Measurements from ENCODE around the gene PLAC1.
A peak's percentile ranks its signal among the peaks of the same experiment; 100 is the strongest.

PLAC1 gene

DNA sequence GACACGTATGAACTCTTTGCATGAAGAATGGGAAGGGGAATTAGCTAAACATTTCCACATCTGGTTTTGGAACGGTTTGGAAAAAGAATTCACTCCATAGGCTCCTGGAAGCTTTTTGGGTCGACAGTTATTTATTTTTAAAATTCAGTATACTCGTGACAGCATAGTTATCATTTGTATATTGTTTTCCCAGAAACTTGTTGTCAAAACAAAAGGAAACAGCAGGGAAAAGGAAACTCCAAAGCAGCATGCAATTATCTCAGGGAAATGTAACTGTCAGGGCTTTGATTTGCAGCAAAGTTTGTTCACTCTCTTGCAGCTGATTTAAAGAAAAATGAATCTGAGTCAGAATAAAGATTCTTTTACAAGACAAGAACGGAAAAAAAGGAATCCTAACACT is 86.5 kb downstream of the PLAC1 start:
- no peak for DNase-seq

DNA sequence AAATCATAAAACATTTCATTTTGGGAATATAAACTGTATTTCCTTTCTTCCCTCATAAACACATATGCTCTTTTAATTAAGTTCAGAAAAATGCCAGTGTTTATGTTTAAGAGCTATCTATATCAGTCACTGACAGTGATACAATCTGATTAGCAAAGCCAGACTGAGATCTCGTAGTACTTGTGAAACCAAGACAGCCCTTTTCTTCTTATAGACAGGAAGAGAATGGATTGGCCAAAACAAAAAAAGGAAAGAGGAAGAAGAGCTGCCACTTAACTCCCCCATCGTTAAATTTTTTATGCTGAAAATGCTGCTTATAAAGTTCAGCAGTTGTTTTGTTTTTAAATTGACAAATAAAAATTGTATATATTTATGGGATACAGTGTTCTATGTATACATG is 87.4 kb downstream of the PLAC1 start:
- no peak for DNase-seq

DNA sequence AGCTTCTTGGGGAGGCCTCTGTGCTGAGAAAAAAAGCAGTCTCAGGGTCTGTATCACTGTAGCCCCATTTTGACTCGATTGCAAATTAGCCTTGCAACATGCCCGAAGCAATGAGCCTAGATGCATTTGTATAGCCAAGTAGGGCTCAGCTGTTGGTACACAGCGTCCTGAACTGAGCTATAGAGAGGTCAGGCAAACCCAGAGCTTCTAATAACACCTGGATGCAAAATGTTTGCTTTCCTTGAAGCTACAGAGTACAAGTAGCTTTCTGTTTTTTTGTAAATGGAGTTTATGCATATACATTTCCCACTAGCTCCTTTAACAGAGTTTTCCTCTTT is 87.8 kb downstream of the PLAC1 start:
- peak; percentile 15 to 63 for DNase-seq

DNA sequence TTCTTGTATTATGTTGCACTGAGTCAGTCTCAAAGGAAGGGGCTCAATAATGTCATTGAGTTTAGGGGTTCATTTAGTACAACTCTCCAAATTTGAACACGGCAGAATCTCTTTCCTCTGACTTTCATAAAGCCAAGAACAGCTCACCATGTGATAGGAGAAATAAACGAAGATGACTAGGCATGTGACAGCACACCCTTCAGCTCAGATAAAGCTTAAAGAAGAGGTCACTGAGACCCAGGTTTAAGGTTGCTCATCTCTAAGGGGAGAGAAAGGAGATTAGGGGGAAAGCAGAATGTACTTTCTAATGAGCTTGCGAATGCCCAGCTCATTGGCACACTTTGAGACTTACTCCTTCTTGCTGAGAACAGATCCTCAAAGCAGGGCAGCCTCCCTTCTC is 89.0 kb downstream of the PLAC1 start:
- DNase-seq: no peak

DNA sequence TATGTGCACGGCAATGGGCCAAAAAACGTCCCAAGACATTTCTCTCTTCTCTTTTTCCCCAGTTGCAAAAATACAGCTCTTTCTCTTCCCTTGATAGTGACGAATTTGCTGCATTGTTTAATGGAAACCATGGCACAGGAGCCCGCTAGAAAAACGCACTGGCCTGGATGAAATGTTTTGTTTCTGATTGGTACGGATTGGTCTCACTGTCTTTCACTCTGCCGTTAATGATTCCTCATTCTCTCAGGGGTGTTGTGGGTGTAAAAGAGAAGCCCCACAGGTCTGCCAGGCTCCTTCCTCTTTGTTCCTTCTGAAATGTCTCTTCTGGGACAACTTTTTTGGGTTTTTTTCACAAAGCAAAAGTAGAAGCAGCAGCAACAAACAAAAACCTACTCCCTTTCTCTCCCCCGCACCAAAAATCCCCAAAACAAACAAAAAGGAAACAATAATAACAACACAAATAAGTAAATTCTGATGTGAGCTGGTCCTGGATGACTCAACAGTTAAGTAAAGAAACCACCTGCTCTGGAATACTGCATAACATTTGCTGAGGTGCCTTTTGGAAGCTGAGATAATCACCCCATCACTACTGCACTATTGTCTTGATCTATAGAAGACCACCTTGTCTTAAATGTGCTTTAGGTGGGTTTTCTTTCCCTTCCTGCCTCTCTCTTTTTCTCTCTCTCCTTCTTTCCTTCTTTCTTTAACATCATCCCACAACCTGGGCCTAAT is 89.8 kb downstream of the PLAC1 start:
- DNase-seq: no peak

DNA sequence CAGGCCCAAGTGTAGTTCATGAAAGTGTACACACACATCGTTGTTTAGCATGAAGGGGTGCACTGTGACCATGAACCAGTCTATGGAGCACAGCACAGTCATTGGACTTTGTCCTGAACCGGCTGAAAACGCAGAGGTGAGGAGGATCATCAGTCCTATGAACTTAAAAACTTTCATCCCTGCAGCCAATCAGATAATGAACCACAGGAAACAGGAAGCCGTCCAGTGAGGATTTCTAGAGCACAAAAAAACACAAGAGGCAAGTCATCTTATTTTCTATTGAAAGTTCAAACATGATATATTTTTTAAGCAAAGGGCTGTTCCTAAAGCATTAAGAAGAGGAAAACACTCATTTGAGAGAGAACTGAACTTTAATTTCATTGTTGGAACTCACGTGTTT is 91.8 kb downstream of the PLAC1 start:
- DNase-seq: no peak

DNA sequence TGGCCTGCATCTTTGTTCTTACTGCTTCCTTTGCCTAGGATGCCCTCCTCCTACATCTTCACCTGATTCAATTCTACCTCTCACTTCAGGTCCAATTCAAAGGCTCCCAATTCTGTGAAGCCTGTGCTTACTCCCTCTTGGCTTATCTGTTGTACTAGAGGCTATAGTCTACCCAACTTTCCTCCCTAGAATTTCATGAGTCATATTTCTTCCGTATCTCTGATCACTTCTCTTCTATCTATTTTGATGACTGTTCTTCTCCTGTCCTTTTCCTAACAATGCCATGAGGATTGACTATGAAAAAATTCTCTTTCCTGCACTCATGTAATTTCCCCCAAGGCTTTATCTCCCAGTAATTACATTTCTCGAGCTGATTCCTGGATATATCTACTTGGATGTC is 96.3 kb downstream of the PLAC1 start:
- no peak for DNase-seq

DNA sequence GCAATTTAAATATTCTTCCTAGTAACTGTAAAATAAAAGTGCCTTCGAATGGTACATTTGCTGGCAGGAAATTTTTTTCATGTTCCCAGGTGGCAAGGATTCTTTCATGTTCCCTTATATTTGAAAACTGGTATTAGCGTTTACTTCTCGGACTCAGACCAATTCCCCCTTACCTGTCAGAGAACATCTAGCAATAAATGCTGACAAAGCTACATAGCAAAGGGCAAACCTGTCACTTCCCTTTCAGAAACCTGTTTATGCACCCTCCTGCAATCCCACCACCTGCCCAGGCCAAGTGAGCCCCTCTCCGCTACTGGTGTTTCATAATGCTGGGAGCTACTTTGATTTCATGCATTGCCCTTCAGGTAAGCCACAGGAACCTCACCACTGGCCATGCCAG is 100.1 kb downstream of the PLAC1 start:
- no peak for DNase-seq

DNA sequence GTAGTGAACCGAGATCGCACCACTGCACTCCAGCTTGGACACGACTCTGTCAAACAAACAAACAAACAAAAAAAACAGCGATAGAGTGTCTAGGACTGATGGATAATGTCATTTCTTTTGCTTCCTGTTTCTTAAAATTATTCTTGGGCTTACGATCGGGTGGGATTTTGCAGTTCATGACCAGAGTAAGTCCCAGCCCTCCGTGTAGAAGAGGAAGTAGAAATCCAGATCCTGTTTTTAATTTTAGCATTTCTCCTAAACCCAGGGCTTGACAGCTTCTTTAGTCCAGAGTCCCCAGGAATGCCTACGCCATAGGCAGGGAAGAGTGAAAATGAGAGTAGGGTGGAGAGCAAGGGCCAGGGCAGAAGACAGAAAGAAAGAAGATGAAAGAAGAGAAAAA is 104.0 kb downstream of the PLAC1 start:
- DNase-seq: no peak

DNA sequence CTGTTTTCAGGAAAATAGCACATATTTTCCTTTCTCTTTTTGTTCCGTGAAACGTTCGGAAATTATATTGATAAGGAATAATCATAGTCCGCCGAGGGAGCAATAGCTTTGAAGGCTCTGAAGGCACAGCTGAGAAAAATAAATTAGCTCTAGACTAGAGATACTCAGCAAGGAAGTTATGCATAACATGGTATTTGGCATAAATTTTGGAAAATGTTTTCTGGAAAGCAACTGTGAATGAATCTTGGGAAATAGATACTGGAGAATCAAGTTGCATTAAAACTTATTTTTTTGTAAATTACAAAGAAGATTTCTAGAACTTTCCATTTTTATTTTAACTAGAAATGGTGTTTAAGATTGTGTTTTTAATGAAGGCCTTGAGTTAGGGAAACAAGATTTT is 105.9 kb downstream of the PLAC1 start:
- no peak for DNase-seq

DNA sequence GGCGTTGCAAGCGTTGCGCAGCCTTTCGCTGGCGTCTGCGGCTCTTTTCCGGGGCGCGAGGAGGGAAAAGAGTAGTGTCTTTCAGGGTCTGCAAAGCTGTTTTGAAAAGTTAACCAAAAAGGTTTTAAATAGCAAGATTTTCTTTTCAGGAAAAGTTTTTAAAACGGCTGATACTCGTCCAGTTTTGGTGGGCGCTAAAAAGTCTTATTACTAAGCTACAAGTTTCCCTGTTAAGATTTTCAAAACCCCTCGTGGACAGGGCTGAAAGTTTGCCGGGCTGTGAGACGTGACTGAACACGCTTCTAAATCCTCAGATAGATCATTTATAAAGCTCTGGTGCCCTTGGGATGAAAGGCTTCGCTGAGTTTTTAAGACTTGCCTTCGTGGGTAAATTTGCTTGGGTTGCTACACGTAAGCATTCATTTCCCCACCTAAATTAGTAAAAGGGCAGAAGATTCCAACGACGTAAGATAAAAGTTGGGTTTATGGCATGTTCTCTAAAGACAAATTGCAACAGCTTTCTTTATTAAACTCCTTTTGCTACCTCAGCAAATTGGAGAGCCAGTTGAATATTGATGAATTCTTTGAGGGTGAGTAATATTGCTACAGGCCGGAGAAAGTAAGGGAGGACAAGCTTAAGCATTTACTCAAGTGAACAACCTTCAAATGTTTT is 106.8 kb downstream of the PLAC1 start:
- DNase-seq: no peak

DNA sequence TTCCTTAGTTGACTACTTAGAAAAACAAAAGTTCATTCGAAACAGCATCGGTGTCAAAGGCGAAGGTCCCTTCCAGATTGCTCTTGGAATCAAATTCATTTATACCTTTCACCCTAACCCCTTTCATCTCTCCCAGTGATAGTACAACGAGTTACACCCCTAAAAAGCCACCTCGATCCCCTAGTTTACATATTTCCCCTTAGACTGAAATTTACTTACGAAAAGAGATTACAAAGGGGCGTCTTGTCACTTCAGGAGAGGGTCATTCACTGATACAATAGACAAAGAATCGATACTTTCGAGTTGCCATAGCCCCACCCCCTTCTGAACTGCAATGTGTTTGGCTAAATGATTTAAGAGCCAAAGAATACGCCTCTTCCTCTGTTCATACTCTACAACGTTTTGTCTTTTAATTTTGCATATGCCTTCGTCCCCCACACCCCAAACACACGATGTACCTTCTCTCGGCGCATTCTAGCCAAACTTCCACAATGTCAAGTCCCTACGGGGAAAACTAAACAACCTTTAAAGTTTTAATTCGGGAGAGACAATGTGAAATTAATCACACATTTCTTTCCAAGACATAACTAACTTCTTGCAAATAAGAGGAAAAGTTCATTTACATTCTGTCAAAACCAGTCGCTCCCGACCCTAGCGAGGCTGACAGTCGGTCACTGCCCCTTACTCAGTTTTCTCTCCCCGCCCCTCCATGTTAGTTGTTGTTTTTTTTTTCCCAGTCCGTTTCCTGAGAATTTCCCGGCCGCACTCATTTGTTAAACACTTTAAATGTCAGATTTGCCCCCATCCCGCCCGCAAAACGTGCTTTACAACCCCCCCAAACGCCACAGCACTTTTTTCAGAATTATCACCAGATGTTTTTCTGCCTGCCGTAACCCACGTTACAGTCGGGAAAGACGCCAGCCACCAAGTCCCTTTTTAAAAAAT is 109.7 kb downstream of the PLAC1 start:
- peak in 1 of 2 experiments; percentile 20 for DNase-seq

DNA sequence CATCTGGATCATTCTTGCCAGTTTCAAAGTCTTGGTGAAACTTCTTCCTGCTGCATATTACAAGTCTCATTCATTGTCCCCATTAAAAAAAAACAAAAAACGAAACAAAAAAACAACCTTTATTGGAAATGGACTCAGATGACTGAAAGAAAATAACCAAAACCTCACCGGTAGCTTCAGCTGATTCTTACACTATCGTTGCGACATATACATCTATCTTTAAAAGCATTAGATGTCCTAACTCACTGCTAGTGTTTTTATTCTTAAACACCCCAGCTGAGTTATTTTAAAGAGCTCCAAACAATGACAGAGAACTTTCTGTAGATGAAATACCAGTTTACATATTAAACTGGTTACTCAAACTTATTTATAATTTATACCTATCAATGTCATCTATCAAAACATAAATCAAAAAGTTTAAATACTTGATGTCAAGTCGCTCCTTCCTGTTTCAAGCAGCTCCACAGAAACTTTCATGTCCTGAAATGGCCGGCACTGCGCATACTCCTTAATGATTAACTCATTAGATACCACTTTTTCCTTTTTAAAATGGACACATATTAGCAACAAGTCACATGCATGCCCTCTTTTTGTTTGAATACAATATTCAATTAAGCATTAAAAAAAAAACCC is 111.1 kb downstream of the PLAC1 start:
- DNase-seq: no peak

DNA sequence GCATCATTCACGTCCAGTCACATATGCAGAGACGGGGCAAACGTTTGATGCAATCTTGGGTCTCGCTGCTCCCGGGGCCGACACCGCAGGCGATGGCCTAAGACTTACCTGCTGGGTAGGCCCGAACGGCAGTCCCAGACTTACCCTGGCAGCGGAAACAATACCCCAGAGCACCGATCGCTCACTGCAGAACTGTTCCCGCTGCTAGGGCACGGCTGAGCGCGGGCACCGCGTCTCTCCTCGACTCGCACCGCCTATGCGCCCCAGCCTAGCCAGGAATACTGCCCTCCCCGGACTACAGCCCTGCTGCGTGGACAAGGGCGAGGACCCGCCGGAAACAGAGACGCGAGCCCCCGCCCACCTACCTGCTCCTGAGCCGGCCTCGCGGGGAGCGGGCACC is 112.1 kb downstream of the PLAC1 start:
- no peak for DNase-seq

DNA sequence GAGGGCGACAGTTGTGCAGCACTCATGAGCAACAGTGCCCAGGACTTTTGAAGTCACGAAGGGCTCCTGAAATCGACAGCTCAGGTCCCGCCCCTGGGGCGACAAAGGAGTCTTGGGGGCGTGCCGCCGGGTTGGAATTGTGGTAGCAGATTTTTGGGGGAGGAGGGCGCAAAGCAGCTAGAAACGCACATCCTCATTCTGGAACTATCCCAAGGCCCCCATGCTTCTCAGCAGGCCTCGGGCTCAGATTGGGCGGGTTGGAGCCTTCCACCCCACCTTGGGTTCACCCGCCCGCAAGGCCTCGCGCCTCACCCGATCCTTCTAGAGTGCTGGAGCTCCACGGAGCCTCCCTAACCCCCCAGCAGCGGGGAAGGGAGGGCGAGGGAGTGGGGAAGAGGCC is 112.8 kb downstream of the PLAC1 start:
- no peak for DNase-seq

DNA sequence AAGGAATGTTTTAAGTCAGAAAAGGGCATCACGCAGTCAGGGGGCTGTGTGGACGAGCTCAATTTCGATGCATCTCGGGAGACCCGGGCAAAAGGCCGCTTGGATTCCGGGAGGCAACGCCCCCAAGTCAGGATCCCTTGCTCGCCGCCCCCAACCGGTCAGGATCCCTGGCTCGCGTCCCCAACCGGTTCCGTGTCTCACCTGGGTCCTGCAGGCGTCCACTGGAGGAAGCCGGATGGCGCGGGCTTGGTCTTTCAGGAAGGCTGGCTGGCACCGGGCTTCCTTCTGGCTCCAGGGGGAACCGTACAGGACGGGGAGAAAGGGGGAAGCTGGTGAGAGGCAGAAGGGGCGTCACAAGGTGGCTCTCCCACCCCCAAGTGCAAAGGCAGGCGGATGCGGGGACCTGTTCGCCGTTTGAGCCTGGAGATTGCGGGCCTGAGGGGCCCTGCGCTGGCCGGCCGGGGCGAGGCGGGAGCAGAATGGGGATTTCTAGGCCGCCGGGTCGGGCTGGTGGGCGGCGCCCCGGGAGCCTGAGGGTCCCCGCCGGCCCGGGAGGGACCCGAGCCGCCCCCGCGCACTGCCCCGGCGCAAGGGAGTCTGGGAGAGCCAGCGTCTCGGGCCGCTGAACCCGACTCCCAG is 113.6 kb downstream of the PLAC1 start:
- peak in 1 of 2 experiments; percentile 12 for DNase-seq

DNA sequence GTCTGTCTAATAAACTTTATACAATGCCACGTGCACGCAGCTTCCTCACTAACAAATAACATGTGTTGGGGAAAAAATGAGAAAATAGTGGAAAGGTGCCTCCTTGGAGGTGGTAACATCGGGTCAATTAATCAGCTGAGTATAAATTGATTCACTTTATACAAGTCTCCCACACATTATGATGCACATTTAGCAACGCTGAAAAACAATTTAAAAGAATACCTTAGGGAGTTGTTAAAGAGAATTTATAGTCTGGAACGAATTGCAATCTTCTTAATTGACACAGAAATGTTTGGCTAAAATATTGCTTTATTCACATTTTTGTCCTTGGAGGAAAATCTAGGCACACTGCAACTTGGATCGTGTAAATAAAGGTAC is 114.1 kb downstream of the PLAC1 start:
- no peak for DNase-seq

DNA sequence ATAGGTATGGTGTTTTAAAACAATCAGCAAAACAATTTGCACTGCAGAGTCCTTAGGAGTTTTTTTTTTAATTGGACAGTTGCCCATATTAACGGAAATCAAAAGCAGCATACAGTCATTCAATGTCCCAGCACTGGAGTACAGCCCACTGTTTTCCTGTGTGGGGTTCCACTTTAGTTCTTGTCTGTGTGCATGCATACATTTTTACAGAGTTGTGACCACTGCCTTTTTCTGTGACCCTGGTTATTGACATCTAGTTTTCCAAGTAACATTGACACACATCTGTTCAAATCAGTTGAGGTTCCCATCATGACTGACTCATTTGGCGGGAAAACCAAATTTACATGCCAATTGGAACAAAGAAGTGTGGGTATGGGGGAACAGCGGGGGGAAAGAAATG is 115.0 kb downstream of the PLAC1 start:
- no peak for DNase-seq

DNA sequence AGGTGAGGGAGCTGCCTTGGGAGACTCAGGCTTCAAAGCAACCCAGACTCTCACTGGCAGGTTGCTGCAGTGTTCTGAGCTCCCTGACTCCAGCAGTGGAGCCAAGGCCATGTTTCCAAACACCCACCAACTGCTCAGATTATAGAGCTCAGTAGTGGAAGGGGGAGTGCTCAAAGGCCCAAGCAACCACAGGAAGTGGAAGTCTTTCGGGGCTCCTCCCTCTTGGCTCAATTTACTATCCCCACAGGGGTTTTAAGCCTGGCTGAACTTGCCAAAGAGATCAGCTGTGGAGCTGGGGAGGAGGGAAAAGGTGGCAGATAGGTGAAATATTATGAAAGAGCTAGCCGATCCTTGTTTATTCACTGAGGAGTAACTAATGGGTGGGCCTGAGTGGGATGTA is 115.8 kb downstream of the PLAC1 start:
- no peak for DNase-seq

DNA sequence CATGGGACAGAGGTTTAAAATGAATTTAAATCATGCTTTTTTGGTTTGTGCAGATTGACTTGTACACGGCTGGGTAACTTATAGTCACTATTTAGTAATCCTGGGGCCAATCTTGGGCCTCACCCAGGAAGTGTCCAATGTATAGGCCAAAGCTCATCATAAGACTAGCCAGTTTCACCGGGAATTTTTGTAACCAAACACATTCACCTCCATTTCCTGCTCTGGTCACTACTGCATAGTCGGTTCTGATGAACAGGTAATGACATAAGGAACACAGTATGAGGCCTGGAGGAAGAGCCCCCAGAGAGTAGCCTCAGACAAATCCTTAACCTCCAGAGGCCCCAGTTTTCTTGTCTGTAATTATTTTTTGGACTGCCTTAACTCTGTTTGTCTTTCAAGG is 116.4 kb downstream of the PLAC1 start:
- DNase-seq: no peak

DNA sequence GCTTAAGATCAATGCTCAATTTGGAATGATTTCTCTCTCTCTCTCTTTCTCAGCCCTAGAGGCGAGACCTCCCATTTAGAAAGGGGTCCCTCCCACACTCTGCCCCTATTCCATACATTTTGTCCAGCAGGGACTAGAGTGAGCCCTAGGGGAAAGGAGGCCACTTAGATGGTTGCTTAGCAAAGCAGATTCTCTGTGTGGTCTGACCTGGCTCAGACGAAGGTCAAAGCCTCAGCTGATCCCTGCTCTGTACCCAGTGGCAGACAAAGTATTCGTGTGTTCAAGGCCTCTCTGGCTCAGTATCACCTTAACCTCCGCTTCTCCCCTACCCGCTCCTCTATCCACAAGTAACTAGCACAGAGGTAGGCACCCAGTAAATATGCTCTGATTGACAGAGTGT is 120.0 kb downstream of the PLAC1 start:
- DNase-seq: no peak

DNA sequence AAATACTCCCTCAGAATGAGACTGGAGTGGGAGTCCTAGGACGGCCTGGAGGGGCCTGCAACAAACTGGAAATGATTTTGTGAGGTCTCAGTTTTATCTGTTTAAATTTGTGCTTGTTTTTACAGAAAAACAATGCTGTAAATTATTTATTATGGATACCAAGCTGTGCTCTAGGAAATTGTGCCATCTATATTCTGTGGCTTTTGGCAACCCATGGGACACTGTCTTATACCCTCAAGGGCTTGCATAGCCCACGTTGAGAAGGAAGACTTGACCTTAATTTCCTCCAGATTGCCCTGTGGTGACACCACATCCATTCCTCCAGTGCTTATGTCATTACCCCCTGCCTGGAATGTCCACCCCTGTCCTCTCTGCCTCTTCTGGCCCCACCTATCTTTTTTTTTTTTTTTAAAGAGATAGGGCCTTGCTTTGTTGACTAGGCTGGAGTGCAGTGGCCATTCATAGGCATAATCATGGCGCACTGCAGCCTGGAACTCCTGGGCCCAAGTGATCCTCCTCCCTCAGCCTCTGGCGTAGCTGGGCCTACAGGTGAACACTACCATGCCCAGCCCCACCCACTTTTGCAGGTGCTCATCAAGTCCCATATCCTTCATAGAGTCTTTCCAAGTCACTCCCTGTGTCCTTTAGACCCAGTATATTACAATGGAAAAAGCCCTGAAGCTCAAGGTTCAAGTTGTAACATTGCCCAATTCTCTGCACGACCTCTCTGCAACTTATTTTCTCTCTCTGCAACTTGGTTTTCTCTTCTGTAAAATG is 120.9 kb downstream of the PLAC1 start:
- no peak for DNase-seq

Data from NCI-H526 (cell line).